Caco-2 (cell line): ENCODE results near the gene LHFPL3. TPM values are rescaled to one million over a fixed set of nuclear protein-coding genes. Genes with fewer than 3 reads are reported as not detected.

Experiments used
- BruUV-seq: library from RNA; stranded (reverse); fragments of 400-500 nt; replicated peaks from 2 replicates; lab custom pipeline; 2021; lab: Mats Ljungman, UMichigan
- CTCF ChIA-PET: fragments of 300-600 bp; sonication (Branson Sonifier 250); formaldehyde crosslinking; loops from one replicate; lab custom pipeline; 2022; ENCODE audit warnings: antibody characterized with exemption; lab: Charles Lee
- POLR2A ChIA-PET: fragments of 300-600 bp; sonication (Branson Sonifier 250); formaldehyde crosslinking; loops from one replicate; lab custom pipeline; 2022; ENCODE audit warnings: antibody characterized with exemption; lab: Charles Lee
- DNase-seq, 2 experiments: peaks; one replicate each; pipeline versions ENCODE4 v3.0.0 to v3.0.0-alpha.2; 2020 to 2022
- H3K27me3 ChIP-seq: replicated peaks from 2 replicates; pipeline ENCODE4 v1.6.0; 2011; ENCODE audit warnings: low read length; ENCODE audit not compliant: control insufficient read depth, insufficient read depth
- H3K36me3 ChIP-seq: 2 replicates; pipeline ENCODE4 v1.5.1; 2011; ENCODE audit warnings: low read length; ENCODE audit not compliant: control insufficient read depth, insufficient read depth
- H3K4me1 ChIP-seq: fragments of 250-450 bp; sonication (Bioruptor Pico); 2 replicates; pipeline ENCODE4 v1.5.1; 2020; ENCODE audit warnings: mild to moderate bottlenecking
- H3K4me3 ChIP-seq: 2 replicates; pipeline ENCODE4 v1.5.1; 2011; ENCODE audit warnings: low read depth, mild to moderate bottlenecking, control low read depth, low read length
- H3K9me3 ChIP-seq: fragments of 250-450 bp; sonication (Bioruptor Pico); 2 replicates; pipeline ENCODE4 v1.5.1; 2020; ENCODE audit warnings: mild to moderate bottlenecking, moderate library complexity
- H3K27ac Mint-ChIP-seq: one replicate; pipeline ENCODE4 v1.8.0; 2022; ENCODE audit warnings: mixed read lengths; ENCODE audit not compliant: unreplicated experiment
- H3K27me3 Mint-ChIP-seq: one replicate; pipeline ENCODE4 v1.8.0; 2022; ENCODE audit warnings: mixed read lengths; ENCODE audit not compliant: insufficient read depth, unreplicated experiment
- H3K36me3 Mint-ChIP-seq: one replicate; pipeline ENCODE4 v1.8.0; 2022; ENCODE audit warnings: mild to moderate bottlenecking, mixed read lengths; ENCODE audit not compliant: insufficient read depth, unreplicated experiment
- H3K4me1 Mint-ChIP-seq: one replicate; pipeline ENCODE4 v1.8.0; 2022; ENCODE audit warnings: low read depth, mixed read lengths; ENCODE audit not compliant: unreplicated experiment
- H3K4me3 Mint-ChIP-seq: one replicate; pipeline ENCODE4 v1.8.0; 2022; ENCODE audit warnings: mild to moderate bottlenecking, moderate library complexity, mixed read lengths; ENCODE audit not compliant: unreplicated experiment
- H3K9me3 Mint-ChIP-seq: one replicate; pipeline ENCODE4 v1.8.0; 2022; ENCODE audit warnings: mixed read lengths; ENCODE audit not compliant: unreplicated experiment
- intact Hi-C: fragments of 100-400 bp; cut with micrococcal nuclease; formaldehyde crosslinking; loops from one replicate; pipeline ENCODE4 v1.10.0; 2022; ENCODE audit not compliant: unreplicated experiment
- total RNA-seq: library from RNA; stranded (reverse); gene quantifications from 2 replicates; pipeline ENCODE4 v1.2.3, GENCODE V29; 2022
- TF ChIP-seq, protein P1 (sequence below), 2 experiments: fragments of 200-600 bp in 1 of 2; IDR thresholded peaks; 1 replicate in 1 of 2; 2 replicates in 1 of 2; pipeline versions ENCODE4 v1.5.1 to v1.8.0; 2011 to 2022; ENCODE audit warnings: antibody characterized with exemption in 1 of 2, control low read depth in 1 of 2, inconsistent platforms in 1 of 2, low read depth in 1 of 2, low read length in 1 of 2, mild to moderate bottlenecking in 1 of 2, moderate library complexity in 1 of 2; ENCODE audit not compliant: insufficient read depth in 1 of 2, severe bottlenecking in 1 of 2, unreplicated experiment in 1 of 2

Gene LHFPL3
- total RNA-seq, 1 experiment from 2014 or later, result not detected

DNA sequence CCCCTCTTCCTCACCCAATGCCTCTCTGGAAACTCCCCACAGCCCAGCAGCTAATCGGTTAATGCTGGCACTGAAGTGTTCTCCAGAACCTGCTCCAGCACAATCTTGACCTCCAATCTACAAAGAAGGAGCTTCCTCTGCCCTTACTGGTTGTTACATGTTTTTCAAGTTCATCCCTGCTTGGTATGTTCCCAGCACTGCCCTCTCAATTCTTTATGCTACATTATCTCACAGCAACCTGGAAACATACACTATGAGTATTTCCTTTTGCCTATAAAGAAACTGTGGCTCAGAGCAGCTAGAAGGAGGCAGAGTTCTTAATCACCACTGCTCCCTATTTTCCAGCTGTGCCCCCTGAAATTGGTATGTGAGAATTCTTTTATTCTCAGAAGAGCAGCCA, 601.5 kb downstream of the LHFPL3 start:
- Mint-ChIP-seq H3K4me1 (peaks cover 35% of the 10 kb centered on the region), H3K27me3 (no peaks in the 10 kb centered on the region)
- CTCF ChIA-PET, result no interaction called here

GRCh38 chr7:104931181-104931781, 602.9 kb downstream of the LHFPL3 start:
- ChIA-PET CTCF (no interaction called here), POLR2A (no interaction called here)
- no peak overlapping the region for H3K27ac Mint-ChIP-seq
- H3K9me3 ChIP-seq, result no peaks in the 10 kb centered on the region
- no peaks in the 10 kb centered on the region for H3K9me3 Mint-ChIP-seq
- no peaks in the 10 kb centered on the region for H3K27me3 ChIP-seq
- no peak for DNase-seq
- intact Hi-C loops, result no loop called here
- H3K36me3 Mint-ChIP-seq, result no peaks in the 10 kb centered on the region
- BruUV-seq, result no TSS peak
- H3K27me3 Mint-ChIP-seq, result no peaks in the 10 kb centered on the region
- peaks cover 10% of the 10 kb centered on the region for H3K4me1 ChIP-seq
- peaks cover 28% of the 10 kb centered on the region for H3K4me1 Mint-ChIP-seq
- TF ChIP-seq, protein P1, sequence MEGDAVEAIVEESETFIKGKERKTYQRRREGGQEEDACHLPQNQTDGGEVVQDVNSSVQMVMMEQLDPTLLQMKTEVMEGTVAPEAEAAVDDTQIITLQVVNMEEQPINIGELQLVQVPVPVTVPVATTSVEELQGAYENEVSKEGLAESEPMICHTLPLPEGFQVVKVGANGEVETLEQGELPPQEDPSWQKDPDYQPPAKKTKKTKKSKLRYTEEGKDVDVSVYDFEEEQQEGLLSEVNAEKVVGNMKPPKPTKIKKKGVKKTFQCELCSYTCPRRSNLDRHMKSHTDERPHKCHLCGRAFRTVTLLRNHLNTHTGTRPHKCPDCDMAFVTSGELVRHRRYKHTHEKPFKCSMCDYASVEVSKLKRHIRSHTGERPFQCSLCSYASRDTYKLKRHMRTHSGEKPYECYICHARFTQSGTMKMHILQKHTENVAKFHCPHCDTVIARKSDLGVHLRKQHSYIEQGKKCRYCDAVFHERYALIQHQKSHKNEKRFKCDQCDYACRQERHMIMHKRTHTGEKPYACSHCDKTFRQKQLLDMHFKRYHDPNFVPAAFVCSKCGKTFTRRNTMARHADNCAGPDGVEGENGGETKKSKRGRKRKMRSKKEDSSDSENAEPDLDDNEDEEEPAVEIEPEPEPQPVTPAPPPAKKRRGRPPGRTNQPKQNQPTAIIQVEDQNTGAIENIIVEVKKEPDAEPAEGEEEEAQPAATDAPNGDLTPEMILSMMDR (IDR thresholded peaks at IDR 0.05; ENCODE audit: insufficient read depth in 1 of 2, low read depth in 1 of 2, low read length in 1 of 2, severe bottlenecking in 1 of 2, unreplicated experiment in 1 of 2), result no peak
- no peak overlapping the region for H3K4me3 ChIP-seq
- H3K36me3 ChIP-seq, result no peaks in the 10 kb centered on the region
- no peak overlapping the region for H3K4me3 Mint-ChIP-seq

More for the DNA sequence above, 601.5 kb downstream of the LHFPL3 start:
- no peak for DNase-seq
- no peak overlapping the region for H3K4me3 ChIP-seq
- H3K27me3 ChIP-seq, result no peaks in the 10 kb centered on the region
- H3K36me3 Mint-ChIP-seq, result no peaks in the 10 kb centered on the region
- H3K9me3 ChIP-seq, result no peaks in the 10 kb centered on the region
- H3K4me3 Mint-ChIP-seq, result no peak overlapping the region
- H3K36me3 ChIP-seq, result no peaks in the 10 kb centered on the region
- POLR2A ChIA-PET, result no interaction called here
- no peaks in the 10 kb centered on the region for H3K9me3 Mint-ChIP-seq
- TF ChIP-seq, protein P1 (IDR thresholded peaks at IDR 0.05; ENCODE audit: insufficient read depth in 1 of 2, low read depth in 1 of 2, low read length in 1 of 2, severe bottlenecking in 1 of 2, unreplicated experiment in 1 of 2), result no peak
- peaks cover 18% of the 10 kb centered on the region for H3K4me1 ChIP-seq
- no TSS peak for BruUV-seq
- H3K27ac Mint-ChIP-seq, result no peak overlapping the region
- intact Hi-C loops, result loop anchor here (10.0 kb wide), 1 partner anchor 395 kb away; no protein-coding TSS in a partner anchor

DNA sequence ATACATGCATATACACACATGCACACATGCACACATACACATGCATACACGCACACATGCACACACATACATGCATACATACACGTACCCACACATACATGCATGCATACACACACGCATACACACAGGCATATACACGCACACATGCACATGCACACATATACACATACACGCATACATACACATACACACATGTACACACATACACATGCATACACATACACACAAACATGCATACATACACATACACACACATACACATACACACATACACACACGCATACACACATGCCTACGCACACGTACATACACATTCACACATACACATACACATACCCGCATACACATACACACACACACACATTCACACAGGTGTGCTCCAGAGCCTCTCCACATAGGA, 604.6 kb downstream of the LHFPL3 start:
- Histone ChIP-seq H3K27me3 (no peaks in the 10 kb centered on the region), H3K4me3 (no peak overlapping the region), H3K36me3 (no peaks in the 10 kb centered on the region), H3K9me3 (no peaks in the 10 kb centered on the region), H3K4me1 (no peaks in the 10 kb centered on the region)
- H3K4me3 Mint-ChIP-seq, result no peak overlapping the region
- H3K27me3 Mint-ChIP-seq, result no peaks in the 10 kb centered on the region
- peaks cover 11% of the 10 kb centered on the region for H3K4me1 Mint-ChIP-seq
- intact Hi-C loops, result no loop called here
- TF ChIP-seq, protein P1 (IDR thresholded peaks at IDR 0.05; ENCODE audit: insufficient read depth in 1 of 2, low read depth in 1 of 2, low read length in 1 of 2, severe bottlenecking in 1 of 2, unreplicated experiment in 1 of 2), result no peak
- no peaks in the 10 kb centered on the region for H3K9me3 Mint-ChIP-seq
- no peak overlapping the region for H3K27ac Mint-ChIP-seq
- CTCF ChIA-PET, result no interaction called here
- H3K36me3 Mint-ChIP-seq, result no peaks in the 10 kb centered on the region
- DNase-seq, result no peak
- POLR2A ChIA-PET, result no interaction called here
- BruUV-seq, result no TSS peak
